Small intestine (tissue), 7 donors: ENCODE results near the gene DGKD. TPM values are rescaled to one million over a fixed set of nuclear protein-coding genes. Genes with fewer than 3 reads are reported as not detected.
A peak's percentile ranks its signal among the peaks of the same experiment; 100 is the strongest.

Source experiments
- DNase-seq, 2 donors: peaks; one replicate each; pipeline versions ENCODE4 v3.0.0 to v3.0.0-alpha.2; 2013
- FAIRE-seq: peaks from 2 replicates; lab custom pipeline; 2012; peaks lifted over from hg19 to GRCh38; lab: Jason Lieb, UNC
- H3K27ac ChIP-seq, 3 donors: one replicate each; pipeline ENCODE4 v1.5.1; 2013; ENCODE audit warnings: low read length in 2 of 3, mild to moderate bottlenecking in 2 of 3, control low read depth in 1 of 3, inconsistent platforms in 1 of 3, low read depth in 1 of 3, moderate library complexity in 1 of 3
- H3K27me3 ChIP-seq, 3 donors: one replicate each; pipeline ENCODE4 v1.6.1; 2013; ENCODE audit warnings: low read length in 3 of 3, inconsistent platforms in 1 of 3; ENCODE audit not compliant: control insufficient read depth in 3 of 3, insufficient read depth in 3 of 3
- H3K36me3 ChIP-seq, 3 donors: one replicate each; pipeline ENCODE4 v1.6.1; 2013; ENCODE audit warnings: low read length in 3 of 3, inconsistent platforms in 1 of 3, low read depth in 1 of 3, mild to moderate bottlenecking in 1 of 3, moderate library complexity in 1 of 3; ENCODE audit not compliant: control insufficient read depth in 3 of 3, insufficient read depth in 2 of 3
- H3K4me1 ChIP-seq, 3 donors: one replicate each; pipeline ENCODE4 v1.6.1; 2013; ENCODE audit warnings: low read length in 2 of 3, inconsistent platforms in 1 of 3, low read depth in 1 of 3, mild to moderate bottlenecking in 1 of 3, moderate library complexity in 1 of 3; ENCODE audit not compliant: control insufficient read depth in 3 of 3, insufficient read depth in 2 of 3
- H3K4me3 ChIP-seq, 3 donors: one replicate each; pipeline ENCODE4 v1.5.1; 2013; ENCODE audit warnings: low read length in 3 of 3, control low read depth in 1 of 3, inconsistent platforms in 1 of 3, low read depth in 1 of 3, mild to moderate bottlenecking in 1 of 3, moderate library complexity in 1 of 3
- H3K9me3 ChIP-seq, 2 donors: one replicate each; pipeline ENCODE4 v1.6.1; 2013; ENCODE audit warnings: low read depth in 1 of 2, low read length in 1 of 2; ENCODE audit not compliant: control insufficient read depth in 2 of 2, insufficient read depth in 1 of 2
- WGBS, 3 donors: extraction: QIAGEN DNeasy Blood & Tissue Kit; methylation state at CpG; one replicate each; pipeline ENCODE4 v1.1.7; 2013; 5-methylcytosine and 5-hydroxymethylcytosine counted together
- polyA plus RNA-seq, 4 donors: library from polyadenylated mRNA; stranded (reverse) in 3 of 4; unstranded in 1 of 4; fragments of 200-250 nt in 3 of 4; fragments of 120-200 nt in 1 of 4; gene quantifications; one replicate each; pipeline versions ENCODE4 v1.2.1 to v1.2.3, GENCODE V29; 2013
- donor health status: healthy with polysubstance abuse.
- donor health status: control.
- donor health status: control.
- donor health status: Bipolar disorder and iron deficiency.
- donor health status: healthy.

DGKD gene
- polyA plus RNA-seq, 4 donors, result 17.7 to 54.3 (median 37.0) TPM

GRCh38 chr2:233380132-233380895 is 26.0 kb downstream of the DGKD start:
- Histone ChIP-seq H3K9me3 (no peaks in the 10 kb centered on the region), H3K27me3 (no peaks in the 10 kb centered on the region), H3K4me3 (no peak overlapping the region), H3K4me1 (peaks cover 0 to 4% (median 0%) of the 10 kb centered on the region in 3 donors), H3K36me3 (peaks cover 0 to 15% (median 0%) of the 10 kb centered on the region in 3 donors), H3K27ac (no peak overlapping the region)
- WGBS, 3 donors, result 79 to 85% (median 81%) methylated on average over 13 of the region's 13 CpGs
- no peak for DNase-seq
- FAIRE-seq, result no peak

GRCh38 chr2:233380995-233381637 is 26.8 kb downstream of the DGKD start:
- no peaks in the 10 kb centered on the region for H3K9me3 ChIP-seq
- H3K36me3 ChIP-seq, result peaks cover 0 to 17% (median 0%) of the 10 kb centered on the region in 3 donors
- H3K27ac ChIP-seq, result no peak overlapping the region
- no peaks in the 10 kb centered on the region for H3K4me1 ChIP-seq
- FAIRE-seq (no peak), DNase-seq (no peak)
- 79 to 83% (median 79%) methylated on average over 11 of the region's 11 CpGs for WGBS, 3 donors
- no peaks in the 10 kb centered on the region for H3K27me3 ChIP-seq
- no peak overlapping the region for H3K4me3 ChIP-seq

GRCh38 chr2:233381638-233381995 is 27.3 kb downstream of the DGKD start:
- DNase-seq (no peak), FAIRE-seq (no peak)
- Histone ChIP-seq H3K4me1 (peaks cover 0 to 4% (median under 1%) of the 10 kb centered on the region in 3 donors), H3K27ac (no peak overlapping the region), H3K4me3 (no peak overlapping the region), H3K36me3 (peaks cover 0 to 17% (median 0%) of the 10 kb centered on the region in 3 donors), H3K27me3 (no peaks in the 10 kb centered on the region), H3K9me3 (no peaks in the 10 kb centered on the region)
- WGBS, 3 donors, result 79 to 93% (median 89%) methylated on average over 4 of the region's 4 CpGs

- no peak for DNase-seq
- FAIRE-seq, result no peak
- Histone ChIP-seq H3K4me3 (no peak overlapping the region), H3K27ac (no peak overlapping the region), H3K9me3 (no peaks in the 10 kb centered on the region), H3K27me3 (no peaks in the 10 kb centered on the region), H3K4me1 (peaks cover 0 to 18% (median 3%) of the 10 kb centered on the region in 3 donors), H3K36me3 (peaks cover 0 to 10% (median 2%) of the 10 kb centered on the region in 3 donors)
- WGBS, 3 donors, result 83 to 87% (median 85%) methylated on average over 10 of the region's 10 CpGs
Observed at GRCh38 chr2:233384015-233384414, 29.7 kb downstream of the DGKD start.

- H3K36me3 ChIP-seq, result peaks cover 0 to 14% (median 4%) of the 10 kb centered on the region in 3 donors
- 75 to 78% (median 76%) methylated on average over 12 of the region's 12 CpGs for WGBS, 3 donors
- no peaks in the 10 kb centered on the region for H3K27me3 ChIP-seq
- DNase-seq (no peak), FAIRE-seq (no peak)
- no peaks in the 10 kb centered on the region for H3K9me3 ChIP-seq
- H3K4me3 ChIP-seq, result no peak overlapping the region
- peaks cover 0 to 18% (median 3%) of the 10 kb centered on the region in 3 donors for H3K4me1 ChIP-seq
- peak overlapping the region in 2 of 3 donors; percentile 18 to 47 for H3K27ac ChIP-seq
Observed at GRCh38 chr2:233384811-233385488, 30.7 kb downstream of the DGKD start.

GRCh38 chr2:233385489-233386044 is 31.3 kb downstream of the DGKD start:
- H3K27ac ChIP-seq, result peak overlapping the region in 2 of 3 donors; percentile 18 to 47
- no peaks in the 10 kb centered on the region for H3K9me3 ChIP-seq
- peaks cover 0 to 16% (median 4%) of the 10 kb centered on the region in 3 donors for H3K36me3 ChIP-seq
- no peak for FAIRE-seq
- no peaks in the 10 kb centered on the region for H3K27me3 ChIP-seq
- no peak overlapping the region for H3K4me3 ChIP-seq
- WGBS, 3 donors, result 64 to 79% (median 71%) methylated on average over 14 of the region's 14 CpGs
- H3K4me1 ChIP-seq, result peaks cover 0 to 18% (median 3%) of the 10 kb centered on the region in 3 donors
- no peak for DNase-seq

GRCh38 chr2:233386382-233387041 is 32.2 kb downstream of the DGKD start:
- peaks cover 0 to 18% (median 3%) of the 10 kb centered on the region in 3 donors for H3K4me1 ChIP-seq

More at GRCh38 chr2:233386382-233387041, 32.2 kb downstream of the DGKD start:
- Histone ChIP-seq H3K27me3 (no peaks in the 10 kb centered on the region), H3K9me3 (no peaks in the 10 kb centered on the region), H3K4me3 (no peak overlapping the region), H3K27ac (peak overlapping the region; percentile 54 to 85 (median 78)), H3K36me3 (peaks cover 0 to 18% (median 4%) of the 10 kb centered on the region in 3 donors)
- DNase-seq (no peak), FAIRE-seq (no peak)
- WGBS, 3 donors, result 62 to 81% (median 79%) methylated on average over 12 to 13 of the region's 13 CpGs
